CD4-positive, alpha-beta T cell treated with Interleukin-2 at 100 ng/mL for 4 hours (primary cell): ENCODE results near the gene FRG2.
"Not testable (repeated sequence)": the region's sequence is repeated elsewhere in the genome, so short reads cannot be mapped to it uniquely, and the experiment has no call there.

ENCODE experiments used
- DNase-seq: peaks from one replicate; pipeline ENCODE4 v3.0.0-alpha.2; 2020; ENCODE audit warnings: low spot score

The FRG2 gene

DNA sequence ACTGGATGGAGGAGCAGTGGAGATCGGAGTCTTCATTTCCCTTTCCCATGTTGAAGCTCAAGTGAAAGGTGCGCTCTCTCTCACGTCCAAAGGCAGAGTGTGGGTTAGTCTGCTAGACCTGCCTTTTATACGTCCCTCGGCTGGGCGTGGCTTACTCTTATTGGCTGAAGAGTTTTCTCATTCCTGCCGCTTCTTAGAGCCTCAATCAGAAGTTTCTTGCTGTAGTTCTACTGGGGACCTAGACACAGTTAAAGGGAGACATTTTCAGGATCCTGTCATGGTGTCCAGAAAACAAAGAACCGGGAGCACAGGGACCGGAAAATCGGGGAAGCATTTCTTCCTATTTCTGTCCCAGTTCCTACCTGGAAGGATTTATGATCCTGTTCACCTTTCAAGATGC, at the start of gene FRG2:
FRG2 (minus strand) TSS at position 101 of the 400 bp plus-strand sequence; CDS start at position 49, 52 bp downstream.
- not testable (repeated sequence) for DNase-seq

DNA sequence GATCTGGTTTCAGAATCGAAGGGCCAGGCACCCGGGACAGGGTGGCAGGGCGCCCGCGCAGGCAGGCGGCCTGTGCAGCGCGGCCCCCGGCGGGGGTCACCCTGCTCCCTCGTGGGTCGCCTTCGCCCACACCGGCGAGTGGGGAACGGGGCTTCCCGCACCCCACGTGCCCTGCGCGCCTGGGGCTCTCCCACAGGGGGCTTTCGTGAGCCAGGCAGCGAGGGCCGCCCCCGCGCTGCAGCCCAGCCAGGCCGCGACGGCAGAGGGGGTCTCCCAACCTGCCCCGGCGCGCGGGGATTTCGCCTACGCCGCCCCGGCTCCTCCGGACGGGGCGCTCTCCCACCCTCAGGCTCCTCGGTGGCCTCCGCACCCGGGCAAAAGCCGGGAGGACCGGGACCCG, 41.3 kb upstream of the FRG2 start:
- DNase-seq = not testable (repeated sequence)

DNA sequence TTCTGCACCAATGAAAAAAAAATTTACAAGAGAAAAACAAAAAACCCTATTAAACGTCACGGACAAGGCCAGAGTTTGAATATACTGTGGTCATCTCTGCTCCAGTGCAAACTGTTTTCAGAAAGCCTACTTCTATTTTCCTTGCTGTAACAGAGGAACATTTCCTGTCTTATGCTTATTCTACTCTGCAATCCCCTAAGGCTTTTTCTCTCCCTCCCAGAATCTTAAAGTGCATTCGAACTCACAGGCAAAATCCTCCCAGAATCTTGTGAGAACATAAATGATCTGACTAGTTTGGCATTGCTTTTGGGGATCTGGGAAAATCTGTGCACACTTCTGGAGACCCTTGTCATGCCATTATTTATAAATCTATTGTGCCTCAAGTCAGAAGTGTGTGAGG, 37.7 kb upstream of the FRG2 start:
- DNase-seq = not testable (repeated sequence)

DNA sequence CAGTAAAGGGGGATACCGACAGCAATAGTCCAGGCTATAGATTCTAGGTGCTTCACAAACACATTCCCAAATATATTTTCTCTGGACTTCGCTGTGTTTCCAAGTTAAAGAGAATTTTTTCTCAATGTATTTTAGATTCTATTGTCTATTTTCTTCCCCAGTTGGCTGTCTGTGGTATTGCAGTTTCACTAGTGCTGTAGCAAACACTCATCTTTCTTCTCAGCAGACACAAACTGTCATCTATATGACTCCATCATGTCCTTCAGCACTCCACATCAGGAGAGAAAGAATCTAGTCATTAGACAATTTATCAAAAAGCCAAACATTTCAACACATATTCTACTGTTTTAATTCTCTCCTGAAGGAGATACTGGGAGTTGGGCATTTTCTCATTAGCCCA, 37.3 kb upstream of the FRG2 start, which contains the start of gene DBET:
DBET (plus strand) TSS at position 161 of the 400 bp plus-strand sequence.
- not testable (repeated sequence) for DNase-seq

DNA sequence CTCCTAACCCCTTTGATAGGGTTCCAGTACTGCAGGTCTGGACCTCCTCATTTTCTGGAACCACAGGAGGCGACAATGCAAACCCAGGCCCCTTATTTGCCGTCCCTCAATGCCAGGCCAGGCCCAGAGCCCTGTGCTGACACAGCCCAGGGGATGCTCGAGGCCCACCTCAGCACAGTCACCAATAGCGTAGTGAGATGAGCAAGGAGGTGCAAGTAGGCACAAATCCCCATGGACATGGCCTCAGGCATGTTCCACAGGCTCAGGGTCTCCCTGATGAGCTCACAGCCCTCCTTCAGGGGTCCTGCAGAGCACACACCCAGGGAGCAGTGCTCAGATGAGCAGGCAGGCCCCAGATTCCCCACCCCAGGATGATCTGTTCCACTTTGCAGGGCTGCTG, 31.9 kb upstream of the FRG2 start:
- not testable (repeated sequence) for DNase-seq

DNA sequence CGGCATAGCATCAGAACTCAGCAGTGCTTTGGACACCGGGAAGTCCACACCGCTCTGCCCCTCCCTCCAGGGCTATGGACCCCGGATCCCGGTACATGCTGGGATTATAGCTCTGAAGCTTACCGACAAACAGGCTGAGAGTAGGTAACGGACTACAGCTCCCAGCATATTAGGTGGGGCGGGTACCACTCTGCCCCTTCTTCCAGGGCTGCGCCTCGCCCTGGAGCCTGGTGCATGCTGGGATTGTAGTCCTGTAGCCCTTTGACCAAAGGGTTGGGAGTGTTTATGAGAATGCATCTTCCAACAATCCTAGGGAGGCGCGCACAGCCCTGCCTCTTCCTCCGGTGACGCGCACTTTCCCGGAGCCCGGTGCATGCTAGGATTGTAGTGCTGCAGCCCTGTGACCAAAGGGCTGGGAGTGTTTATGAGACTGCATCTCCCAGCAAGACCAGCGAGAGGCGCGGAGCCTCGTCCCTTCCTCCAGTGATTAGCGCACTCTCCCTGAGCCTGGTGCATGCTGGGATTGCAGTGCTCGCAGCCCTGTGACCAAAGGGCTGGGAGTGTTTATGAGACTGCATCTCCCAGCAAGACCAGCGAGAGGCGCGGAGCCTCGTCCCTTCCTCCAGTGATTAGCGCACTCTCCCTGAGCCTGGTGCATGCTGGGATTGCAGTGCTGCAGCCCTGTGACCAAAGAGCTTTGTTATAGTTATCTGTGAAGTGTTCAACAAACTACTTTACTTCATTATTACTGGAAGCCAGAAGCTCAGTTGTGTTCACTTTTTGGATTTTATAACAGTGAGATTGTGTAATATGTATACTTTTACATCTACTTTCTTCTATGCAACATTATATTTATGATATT, 22.6 kb upstream of the FRG2 start:
- DNase-seq = not testable (repeated sequence)

DNA sequence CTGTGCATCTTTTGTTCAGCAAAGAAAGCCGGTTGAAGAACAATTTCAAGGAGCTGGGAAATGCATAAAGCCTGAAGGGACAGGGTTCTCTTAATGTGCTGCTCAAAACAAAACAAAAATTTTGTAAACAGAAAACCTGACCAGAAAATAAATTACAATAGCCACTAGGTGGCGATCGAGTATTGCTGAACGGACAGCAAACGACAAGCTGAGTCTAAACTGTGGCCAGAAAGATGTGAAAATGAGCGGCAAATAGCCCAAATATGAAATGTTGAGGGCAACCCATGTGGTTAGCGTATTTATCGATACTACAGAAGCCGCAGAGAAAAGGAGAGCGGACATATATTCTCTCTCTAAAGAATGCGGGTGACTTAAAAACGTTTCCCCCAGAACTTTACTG, 20.6 kb upstream of the FRG2 start:
- not testable (repeated sequence) for DNase-seq

DNA sequence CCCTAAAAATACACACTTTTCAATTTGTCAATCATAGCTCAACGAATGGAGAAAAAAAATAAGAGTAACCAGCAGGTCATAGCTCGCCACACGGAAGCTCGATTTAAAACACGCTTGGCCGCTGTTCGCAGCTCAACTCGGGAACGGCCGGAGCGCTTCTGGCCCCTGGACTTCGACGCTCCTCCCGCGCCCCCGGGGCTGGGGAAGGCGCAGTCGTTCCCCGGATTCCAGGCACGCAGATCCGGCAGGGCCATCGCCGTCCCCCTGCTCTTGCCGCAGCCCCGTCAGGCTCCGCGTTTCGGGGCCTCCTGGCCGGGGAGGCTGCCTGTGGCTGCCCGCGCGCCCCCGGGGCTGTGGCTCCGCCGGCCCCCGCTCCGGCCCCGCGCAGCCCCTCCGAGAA, 13.8 kb upstream of the FRG2 start:
- not testable (repeated sequence) for DNase-seq

DNA sequence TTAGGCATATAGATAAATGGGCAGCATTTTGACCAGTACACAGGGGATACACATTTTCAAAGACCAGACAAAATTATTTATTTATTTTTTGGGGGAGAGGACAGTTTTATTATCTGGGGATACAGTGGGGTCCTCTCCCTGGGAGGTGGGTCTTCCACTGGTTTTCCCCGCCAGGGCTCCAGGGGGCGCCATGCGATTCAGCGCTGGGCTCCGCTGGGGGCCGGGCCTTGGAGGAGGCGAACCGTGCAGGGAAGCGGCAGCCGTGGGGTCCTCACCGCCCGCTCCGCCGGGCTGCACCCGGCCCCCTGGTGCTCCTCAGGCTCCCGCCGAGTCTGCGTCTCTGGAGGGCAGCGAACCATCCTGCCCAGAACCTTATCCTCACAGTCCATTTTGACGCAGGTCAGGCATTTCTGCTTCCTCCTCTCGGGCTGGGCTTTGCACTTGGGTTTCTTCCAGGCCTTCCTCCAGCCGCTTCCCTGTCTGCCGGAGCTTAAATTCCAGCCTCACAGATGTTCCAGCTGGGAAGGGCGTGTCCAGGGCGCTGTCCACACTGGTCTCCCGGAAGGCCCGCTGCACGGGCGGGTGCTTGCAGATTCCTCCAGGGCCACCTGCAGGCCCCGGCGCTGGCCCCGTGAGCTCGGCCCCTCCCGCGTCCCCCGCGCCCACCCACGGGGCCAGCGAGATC, 10.8 kb upstream of the FRG2 start:
- peak; percentile 22 for DNase-seq

DNA sequence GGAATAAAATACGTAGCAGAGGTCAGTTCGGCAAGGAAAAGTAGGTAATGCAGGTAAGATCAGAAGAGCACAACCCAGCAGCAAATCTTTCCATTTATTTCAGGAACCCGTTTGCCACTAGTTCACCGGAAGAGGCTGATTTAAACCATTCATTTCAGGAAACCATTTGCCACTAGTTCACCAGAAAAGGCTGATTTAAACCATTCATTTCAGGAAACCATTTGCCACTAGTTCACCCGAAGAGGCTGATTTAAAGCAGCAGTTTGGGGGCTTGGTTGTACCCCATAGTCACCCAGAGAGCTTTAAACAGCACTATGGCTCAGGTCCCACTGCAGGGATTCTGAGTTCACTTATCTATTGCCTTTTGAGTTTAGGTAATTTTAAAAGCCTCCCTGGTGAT, 4.2 kb upstream of the FRG2 start:
- DNase-seq = not testable (repeated sequence)

DNA sequence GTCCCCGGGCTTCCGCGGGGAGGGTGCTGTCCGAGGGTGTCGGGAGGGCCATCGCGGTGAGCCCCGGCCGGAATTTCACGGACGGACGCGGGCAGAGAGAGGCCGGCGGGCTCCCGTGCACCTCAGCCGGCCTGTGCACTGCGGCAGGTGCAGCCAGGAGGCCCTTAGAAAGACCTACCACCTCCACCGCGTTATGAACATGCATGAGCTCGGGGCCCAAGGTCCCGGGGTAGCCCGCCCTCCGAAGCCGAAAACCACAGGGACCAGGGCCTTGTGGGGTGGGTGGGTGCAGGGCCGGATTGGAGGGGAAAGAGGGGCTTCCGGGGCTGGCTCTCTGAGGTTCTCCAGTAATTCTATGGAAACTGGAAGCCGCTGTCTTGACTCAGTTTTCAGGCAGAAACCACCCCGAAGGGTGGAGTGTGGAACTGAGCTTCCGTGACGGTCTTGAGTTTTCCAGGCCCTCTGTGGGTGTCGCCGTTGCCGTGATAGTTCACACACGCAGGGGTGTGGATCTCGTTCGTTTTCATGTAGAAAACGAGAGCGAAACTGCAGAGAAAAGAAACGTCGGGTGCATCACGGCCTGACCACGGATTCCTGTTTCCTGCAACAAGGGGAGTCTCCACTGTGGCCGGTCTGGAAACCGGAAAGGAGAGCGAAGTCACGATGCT, 4.3 kb downstream of the FRG2 start:
- DNase-seq = not testable (repeated sequence)

DNA sequence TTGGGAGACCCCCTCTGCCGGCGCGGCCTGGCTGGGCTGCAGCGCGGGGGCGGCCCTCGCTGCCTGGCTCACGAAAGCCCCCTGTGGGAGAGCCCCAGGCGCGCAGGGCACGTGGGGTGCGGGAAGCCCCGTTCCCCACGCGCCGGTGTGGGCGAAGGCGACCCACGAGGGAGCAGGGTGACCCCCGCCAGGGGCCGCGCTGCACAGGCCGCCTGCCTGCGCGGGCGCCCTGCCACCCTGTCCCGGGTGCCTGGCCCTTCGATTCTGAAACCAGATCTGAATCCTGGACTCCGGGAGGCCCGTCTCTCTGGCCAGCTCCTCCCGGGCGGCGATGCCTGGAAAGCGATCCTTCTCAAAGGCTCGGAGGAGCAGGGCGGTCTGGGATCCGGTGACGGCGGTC, 5.1 kb downstream of the FRG2 start:
- DNase-seq = not testable (repeated sequence)

DNA sequence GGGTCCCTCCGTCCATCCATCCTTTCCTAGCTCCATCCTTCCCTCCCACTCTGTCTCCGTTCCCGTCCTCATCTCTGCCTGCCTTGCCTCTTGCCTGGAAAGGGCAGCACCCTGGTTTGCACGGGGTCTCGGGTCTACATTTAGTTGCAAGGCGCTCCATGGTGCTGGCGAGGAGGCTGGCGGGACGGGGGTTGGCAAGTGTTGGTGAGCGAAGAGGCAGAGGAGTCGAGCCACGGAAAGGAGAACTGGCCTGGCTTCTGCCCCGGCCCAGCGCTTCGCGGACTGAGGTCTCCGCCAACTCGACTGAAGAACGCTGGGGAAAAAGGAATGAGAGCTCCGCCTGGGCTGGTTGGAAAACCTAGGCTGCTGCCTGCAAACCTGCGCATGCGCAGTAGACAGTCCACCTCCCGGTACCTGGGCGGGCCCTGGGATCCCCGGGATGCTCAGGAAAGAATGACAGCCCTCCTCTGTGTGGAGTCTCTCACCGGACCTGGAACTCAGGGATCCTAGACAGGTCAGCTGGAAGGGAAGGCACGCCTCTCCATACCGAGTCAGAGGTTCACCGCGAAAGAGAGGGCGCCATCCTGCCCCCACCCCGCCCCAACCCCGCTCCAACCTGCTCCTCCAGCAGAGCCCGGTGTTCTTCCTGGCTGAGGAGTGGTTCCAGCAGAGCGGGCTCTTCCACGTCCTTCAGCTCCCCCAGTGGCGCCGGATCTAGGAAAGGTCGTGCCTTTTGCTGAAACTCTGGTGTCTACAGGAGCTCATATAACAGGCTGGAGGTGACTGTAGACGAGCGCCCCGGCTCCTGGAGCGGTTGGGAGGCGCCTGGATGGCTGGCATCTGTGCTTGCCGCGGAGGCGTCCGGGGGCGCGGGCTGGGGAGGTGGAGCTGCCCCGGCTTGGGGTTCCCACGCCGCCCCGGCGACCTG, 6.0 kb downstream of the FRG2 start:
- DNase-seq = no peak

DNA sequence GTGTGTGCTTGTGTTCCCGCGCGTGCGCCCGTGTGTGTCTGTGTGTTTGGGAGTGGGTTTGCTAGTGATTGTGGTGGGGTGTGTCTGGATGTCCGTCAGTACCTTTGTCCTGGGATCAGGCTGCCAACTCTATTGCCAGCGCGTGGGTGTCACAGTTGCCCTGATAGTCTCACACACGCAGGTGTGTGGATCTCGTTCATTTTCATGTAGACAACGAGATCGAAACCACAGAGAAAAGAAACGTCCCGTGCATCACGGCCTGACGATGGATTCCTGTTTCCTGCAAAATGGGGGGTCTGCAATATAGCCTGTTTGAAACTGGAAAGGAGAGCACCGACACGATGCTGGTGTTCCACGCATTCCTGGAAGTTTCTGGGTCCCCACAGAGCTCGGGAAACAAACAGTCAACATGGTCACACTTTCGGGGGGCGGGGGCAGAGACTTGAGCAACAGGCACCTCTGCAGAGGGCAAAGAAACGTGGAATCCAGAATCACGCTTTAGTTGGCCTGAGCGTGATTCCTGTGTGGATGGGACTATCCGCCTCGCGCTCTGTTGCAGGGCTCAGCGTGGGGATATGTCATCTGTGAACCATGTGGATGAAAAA, 7.1 kb downstream of the FRG2 start:
- DNase-seq = not testable (repeated sequence)

DNA sequence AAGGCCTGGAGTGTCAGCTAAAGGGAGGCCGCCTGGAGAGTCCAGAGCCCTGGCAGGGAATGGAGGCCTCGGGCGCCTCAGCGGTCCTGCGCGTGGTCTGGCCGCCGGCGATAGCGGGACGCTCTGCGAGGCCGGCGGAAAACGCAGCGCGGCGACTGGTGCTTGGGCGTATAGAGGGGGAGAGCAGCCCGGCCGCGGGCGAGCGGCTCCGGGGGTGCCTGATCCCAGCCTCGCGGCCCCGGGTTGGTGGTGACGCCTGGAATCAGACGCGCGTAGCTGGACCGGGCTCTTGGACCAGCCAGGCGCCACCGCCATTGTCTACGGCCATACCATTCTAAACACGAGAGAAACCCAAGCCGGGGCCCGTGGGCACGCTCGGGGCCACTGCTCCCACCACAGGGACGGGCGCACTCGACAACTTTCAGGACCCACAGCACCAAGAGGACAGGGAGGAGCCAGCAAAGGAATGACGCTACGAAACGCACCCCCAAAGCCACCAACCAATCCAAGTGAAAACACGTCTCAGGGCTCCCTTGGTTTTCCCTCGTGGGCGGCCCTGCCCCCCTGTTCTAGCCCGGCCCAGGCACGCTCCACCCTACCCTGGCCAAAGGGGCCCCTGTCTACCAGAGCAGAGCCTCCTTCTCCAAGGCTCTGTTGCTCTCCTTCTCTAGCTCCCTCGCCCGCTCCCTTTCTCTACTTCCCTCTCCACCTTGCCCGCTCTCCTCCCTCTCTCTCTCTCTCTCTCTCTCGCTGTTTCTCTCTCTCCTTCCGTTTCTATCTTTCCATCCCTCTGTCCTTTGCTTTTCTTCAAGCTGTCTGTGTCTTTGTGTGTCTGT, 7.8 kb downstream of the FRG2 start:
- DNase-seq = no peak

DNA sequence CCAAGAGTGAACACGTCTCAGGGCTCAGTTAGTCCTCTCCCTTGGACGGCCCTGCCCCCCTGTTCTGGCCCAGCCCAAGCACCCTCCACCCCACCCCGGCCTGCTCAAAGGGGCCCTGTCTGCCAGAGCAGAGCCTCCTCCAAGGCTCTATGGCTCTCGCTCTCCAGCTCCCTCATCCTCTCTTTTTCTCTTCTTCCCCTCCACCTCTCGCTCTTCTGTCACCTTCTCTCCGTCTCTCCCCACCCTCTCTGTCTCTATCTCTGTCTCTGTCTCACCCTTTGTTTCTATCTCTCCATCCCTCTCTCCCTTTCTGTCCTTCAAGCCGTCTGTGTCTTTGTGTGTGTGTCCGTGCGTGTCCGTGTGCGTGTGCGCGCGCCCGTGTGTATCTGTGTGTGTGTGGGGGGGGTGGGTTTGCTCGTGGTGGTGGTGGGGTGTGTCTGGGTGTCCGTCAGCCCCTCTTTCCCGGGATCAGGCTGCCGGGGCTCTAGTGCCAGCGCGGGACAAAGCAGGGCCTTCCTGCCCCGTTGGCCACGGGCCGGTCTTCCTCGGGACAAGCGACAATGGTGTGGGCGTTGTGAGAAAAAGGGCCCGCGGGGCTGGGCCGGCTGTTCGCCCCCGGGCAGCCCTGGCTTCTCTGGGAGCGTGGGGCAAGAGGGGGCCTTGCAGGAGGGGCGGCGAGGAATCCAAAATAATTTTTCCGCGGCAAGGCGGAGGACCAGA, 8.7 kb downstream of the FRG2 start:
- DNase-seq = no peak

DNA sequence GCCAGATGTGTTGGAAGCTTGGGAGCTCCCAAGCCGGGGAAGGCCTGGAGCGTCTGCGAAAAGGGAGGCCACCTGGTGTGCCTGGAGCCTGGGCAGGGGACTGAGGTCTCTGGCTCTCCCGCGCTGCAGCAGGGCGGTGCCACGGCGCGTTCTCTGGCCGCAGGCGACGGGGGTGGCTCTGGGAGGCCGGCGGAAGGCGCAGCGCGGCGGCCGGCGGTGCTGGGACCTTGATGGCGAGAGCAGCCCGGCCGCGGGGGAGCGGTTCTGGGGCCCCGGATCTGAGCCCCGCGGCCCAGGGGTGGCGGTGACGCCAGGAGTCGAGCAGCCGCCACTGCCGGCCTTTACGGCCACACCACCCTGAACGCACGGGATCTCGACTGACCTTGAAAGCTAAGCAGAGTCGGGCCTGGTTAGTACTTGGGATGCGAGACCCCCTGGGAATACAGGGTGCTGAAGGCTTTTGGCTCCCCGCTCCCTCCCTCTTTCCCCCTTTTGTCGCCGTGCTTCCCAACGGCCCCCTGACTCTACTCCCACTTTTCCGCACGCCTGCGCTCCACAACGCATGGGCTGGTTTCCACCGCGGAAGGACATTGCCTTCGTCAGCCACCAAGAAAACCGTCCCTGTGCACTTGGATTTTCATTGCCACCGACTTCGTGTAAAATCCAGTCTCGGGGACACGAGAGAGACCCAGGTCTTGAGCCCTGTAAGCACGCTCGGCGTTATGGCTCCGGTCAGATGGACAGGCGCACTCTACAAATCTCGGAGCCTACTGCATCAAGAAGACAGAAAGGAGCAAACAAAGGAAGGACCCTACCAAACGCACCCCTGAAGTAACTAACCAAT, 9.5 kb downstream of the FRG2 start:
- DNase-seq = no peak
